ENCODE data around the gene IRF7.
"Not testable (repeated sequence)": the region's sequence is repeated elsewhere in the genome, so short reads cannot be mapped to it uniquely, and the experiment has no call there.

The IRF7 gene

DNA sequence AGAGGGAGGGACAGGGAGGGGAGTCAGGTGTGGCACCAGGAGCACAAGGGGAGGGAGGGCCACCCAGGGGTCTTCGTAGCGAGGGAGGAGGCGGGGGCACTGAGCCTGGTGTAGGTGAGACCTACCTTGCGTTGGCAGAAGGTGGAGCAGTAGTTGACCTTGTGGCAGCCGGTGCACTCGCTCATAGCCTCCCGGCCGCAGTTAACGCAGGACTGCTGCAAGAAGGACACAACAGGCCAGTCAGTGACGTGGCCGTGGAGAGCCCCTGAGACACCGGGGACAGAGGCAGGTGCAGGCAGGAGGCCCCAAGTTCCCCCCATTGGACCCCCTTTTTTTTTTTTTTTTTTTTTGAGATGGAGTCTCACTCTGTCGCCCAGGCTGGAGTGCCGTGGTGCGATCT is 38.1 kb upstream of the IRF7 start:
- H3K4me3 ChIP-seq (ENCODE audit: low read depth, low read length) = no peak overlapping the region
- H3K9me3 ChIP-seq (ENCODE audit: severe bottlenecking) = no peaks in the 10 kb centered on the region
- H3K36me3 ChIP-seq = peaks cover 65% of the 10 kb centered on the region
- DNase-seq = no peak
- no peak overlapping the region for H3K27ac ChIP-seq
- TF ChIP-seq, protein P1, sequence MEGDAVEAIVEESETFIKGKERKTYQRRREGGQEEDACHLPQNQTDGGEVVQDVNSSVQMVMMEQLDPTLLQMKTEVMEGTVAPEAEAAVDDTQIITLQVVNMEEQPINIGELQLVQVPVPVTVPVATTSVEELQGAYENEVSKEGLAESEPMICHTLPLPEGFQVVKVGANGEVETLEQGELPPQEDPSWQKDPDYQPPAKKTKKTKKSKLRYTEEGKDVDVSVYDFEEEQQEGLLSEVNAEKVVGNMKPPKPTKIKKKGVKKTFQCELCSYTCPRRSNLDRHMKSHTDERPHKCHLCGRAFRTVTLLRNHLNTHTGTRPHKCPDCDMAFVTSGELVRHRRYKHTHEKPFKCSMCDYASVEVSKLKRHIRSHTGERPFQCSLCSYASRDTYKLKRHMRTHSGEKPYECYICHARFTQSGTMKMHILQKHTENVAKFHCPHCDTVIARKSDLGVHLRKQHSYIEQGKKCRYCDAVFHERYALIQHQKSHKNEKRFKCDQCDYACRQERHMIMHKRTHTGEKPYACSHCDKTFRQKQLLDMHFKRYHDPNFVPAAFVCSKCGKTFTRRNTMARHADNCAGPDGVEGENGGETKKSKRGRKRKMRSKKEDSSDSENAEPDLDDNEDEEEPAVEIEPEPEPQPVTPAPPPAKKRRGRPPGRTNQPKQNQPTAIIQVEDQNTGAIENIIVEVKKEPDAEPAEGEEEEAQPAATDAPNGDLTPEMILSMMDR (IDR thresholded peaks at IDR 0.05; ENCODE audit: low read depth, low read length) = no peak
- no peaks in the 10 kb centered on the region for H3K27me3 ChIP-seq (ENCODE audit: insufficient read depth, low read depth, severe bottlenecking)

DNA sequence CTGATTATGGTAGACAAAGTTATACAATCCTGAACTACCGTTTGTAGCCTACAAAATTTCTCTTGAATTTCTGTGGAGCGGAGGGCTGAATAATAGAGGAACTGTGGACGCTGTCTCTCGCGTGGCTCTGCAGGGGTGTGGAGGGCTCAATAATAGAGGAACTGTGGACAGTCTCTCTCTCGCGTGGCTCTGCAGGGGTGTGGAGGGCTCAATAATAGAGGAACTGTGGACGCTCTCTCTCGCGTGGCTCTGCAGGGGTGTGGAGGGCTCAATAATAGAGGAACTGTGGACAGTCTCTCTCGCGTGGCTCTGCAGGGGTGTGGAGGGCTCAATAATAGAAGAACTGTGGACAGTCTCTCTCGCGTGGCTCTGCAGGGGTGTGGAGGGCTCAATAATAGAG is 37.4 kb upstream of the IRF7 start:
- H3K36me3 ChIP-seq = peaks cover 60% of the 10 kb centered on the region
- not testable (repeated sequence) for DNase-seq; H3K9me3 ChIP-seq (ENCODE audit: severe bottlenecking); H3K27ac ChIP-seq; H3K27me3 ChIP-seq (ENCODE audit: insufficient read depth, low read depth, severe bottlenecking); H3K4me3 ChIP-seq (ENCODE audit: low read depth, low read length)

DNA sequence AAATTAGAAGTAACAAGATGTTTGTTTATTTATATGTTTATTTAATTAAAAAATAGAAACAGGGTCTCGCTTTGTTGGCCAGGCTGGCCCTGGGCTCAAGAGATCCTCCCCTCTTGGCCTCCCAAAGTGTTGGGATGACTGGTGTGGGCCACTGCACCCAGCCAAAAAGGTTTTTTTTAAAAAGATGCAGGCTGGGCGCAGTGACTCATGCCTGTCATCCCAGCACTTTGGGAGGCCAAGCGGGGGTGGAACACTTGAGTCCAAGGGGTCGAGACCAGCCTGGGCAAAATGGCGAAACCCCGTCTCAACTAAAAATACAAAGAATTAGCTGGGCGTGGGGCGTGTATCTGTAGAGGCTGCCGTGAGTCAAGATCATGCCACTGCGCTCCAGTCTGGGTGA is 34.7 kb upstream of the IRF7 start:
- DNase-seq = no peak
- H3K27ac ChIP-seq = no peak overlapping the region
- H3K9me3 ChIP-seq (ENCODE audit: severe bottlenecking) = no peaks in the 10 kb centered on the region
- no peaks in the 10 kb centered on the region for H3K27me3 ChIP-seq (ENCODE audit: insufficient read depth, low read depth, severe bottlenecking)
- H3K4me3 ChIP-seq (ENCODE audit: low read depth, low read length) = no peak overlapping the region
- H3K36me3 ChIP-seq = peaks cover 54% of the 10 kb centered on the region
- TF ChIP-seq, protein P1 (IDR thresholded peaks at IDR 0.05; ENCODE audit: low read depth, low read length) = no peak

DNA sequence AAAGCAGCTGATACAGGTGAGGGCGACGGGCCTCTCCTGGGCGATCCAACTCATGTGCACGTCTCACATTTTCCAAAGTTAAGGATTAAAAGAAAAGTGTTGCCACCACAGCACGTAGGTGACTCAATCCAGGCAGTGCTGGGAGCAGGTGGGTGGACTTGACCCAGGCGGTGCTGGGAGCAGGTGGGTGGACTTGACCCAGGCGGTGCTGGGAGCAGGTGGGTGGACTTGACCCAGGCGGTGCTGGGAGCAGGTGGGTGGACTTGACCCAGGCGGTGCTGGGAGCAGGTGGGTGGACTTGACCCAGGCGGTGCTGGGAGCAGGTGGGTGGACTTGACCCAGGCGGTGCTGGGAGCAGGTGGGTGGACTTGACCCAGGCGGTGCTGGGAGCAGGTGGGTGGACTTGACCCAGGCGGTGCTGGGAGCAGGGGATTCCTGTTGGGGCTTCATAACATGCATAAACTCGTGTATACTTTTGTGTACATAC is 32.0 kb upstream of the IRF7 start:
- peaks cover 57% of the 10 kb centered on the region for H3K36me3 ChIP-seq
- not testable (repeated sequence) for DNase-seq; H3K4me3 ChIP-seq (ENCODE audit: low read depth, low read length); H3K9me3 ChIP-seq (ENCODE audit: severe bottlenecking); H3K27ac ChIP-seq; H3K27me3 ChIP-seq (ENCODE audit: insufficient read depth, low read depth, severe bottlenecking)

DNA sequence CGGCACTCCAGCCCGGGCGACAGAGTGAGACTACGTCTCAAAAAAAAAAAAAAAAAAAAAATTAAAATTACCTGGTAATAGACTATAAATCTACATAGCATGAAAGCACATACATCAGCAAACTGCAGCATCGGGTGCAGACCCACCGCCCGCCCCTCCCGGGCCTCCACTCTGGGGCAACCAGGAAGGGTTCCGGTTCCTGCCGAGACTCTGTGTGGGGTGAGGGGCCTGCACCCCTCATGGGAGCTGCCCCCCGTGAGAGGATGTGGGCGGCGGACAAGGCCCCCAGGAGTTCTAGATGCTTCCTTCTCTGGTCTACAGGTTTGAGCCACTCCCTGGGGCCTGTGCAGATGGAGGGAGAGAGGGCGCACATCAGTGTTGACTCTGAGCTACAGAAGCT is 30.5 kb upstream of the IRF7 start:
- H3K27ac ChIP-seq = no peak overlapping the region
- peaks cover 54% of the 10 kb centered on the region for H3K36me3 ChIP-seq
- H3K27me3 ChIP-seq (ENCODE audit: insufficient read depth, low read depth, severe bottlenecking) = no peaks in the 10 kb centered on the region
- TF ChIP-seq, protein P1 (IDR thresholded peaks at IDR 0.05; ENCODE audit: low read depth, low read length) = no peak
- no peak overlapping the region for H3K4me3 ChIP-seq (ENCODE audit: low read depth, low read length)
- no peak for DNase-seq
- no peaks in the 10 kb centered on the region for H3K9me3 ChIP-seq (ENCODE audit: severe bottlenecking)

DNA sequence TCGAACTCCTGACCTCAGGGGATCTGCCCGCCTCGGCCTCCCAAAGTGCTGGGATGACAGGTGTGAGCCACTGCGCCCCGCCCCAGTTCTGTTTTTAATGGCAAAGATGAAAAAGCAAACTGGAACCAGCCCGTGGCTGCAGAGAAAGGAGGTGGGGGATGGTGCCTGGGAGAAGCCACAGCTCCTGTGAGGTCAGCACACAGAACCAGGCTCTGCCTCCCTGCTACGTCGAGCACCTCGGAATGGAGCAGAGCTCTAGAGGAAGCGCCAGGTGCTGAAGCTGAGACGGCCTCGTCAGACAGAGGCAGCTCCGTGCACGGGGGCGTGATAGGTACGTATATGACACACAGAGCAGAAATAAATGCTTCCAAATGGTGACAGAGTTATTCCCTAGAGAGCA is 29.8 kb upstream of the IRF7 start:
- H3K36me3 ChIP-seq = peaks cover 53% of the 10 kb centered on the region
- no peaks in the 10 kb centered on the region for H3K9me3 ChIP-seq (ENCODE audit: severe bottlenecking)
- DNase-seq = no peak
- TF ChIP-seq, protein P1 (IDR thresholded peaks at IDR 0.05; ENCODE audit: low read depth, low read length) = no peak
- H3K27ac ChIP-seq = no peak overlapping the region
- no peaks in the 10 kb centered on the region for H3K27me3 ChIP-seq (ENCODE audit: insufficient read depth, low read depth, severe bottlenecking)
- H3K4me3 ChIP-seq (ENCODE audit: low read depth, low read length) = no peak overlapping the region
